NCI-H146 (cell line): Measurements from ENCODE around the gene TBCB.
"Not testable (repeated sequence)": the region's sequence is repeated elsewhere in the genome, so short reads cannot be mapped to it uniquely, and the experiment has no call there.

ENCODE experiments used
- DNase-seq: peaks from one replicate; lab custom pipeline; 2025; lab: John Stamatoyannopoulos, UW

The TBCB gene, protein sequence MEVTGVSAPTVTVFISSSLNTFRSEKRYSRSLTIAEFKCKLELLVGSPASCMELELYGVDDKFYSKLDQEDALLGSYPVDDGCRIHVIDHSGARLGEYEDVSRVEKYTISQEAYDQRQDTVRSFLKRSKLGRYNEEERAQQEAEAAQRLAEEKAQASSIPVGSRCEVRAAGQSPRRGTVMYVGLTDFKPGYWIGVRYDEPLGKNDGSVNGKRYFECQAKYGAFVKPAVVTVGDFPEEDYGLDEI

DNA sequence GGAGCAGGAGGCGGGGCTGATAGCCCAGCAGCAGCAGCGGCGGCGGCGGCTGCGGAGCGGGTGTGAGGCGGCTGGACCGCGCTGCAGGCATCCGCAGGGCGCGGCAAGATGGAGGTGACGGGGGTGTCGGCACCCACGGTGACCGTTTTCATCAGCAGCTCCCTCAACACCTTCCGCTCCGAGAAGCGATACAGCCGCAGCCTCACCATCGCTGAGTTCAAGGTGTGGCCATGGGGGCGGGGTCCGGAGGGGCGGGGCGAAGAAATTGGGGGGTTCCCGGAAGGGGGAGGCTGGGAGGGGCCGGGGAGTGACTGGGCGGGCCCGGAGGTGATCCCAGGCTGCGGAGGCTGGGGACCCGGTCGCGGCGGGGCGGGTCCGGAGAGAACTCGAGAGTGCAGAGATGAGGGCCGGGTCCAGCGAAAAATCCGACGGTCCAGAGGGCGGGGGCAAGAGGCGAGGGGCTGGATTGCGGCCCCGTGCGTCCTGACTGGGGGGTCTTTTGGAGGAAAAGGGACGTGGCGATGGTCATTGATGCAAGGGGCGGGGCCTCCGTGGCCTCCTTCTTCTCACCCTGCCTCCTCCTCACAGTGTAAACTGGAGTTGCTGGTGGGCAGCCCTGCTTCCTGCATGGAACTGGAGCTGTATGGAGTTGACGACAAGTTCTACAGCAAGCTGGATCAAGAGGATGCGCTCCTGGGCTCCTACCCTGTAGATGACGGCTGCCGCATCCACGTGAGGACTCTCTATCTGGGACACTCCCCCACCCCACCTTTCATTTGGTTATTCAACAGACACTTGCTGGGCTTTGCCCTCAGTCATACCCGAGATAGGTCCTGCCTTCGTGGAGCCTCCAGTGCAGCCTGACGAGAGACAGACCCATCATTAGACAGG, at the start of gene TBCB:
TBCB (plus strand) TSS at position 16 of the 891 bp plus-strand sequence; CDS start at position 109, 93 bp downstream.
- peak; percentile 86 for DNase-seq

DNA sequence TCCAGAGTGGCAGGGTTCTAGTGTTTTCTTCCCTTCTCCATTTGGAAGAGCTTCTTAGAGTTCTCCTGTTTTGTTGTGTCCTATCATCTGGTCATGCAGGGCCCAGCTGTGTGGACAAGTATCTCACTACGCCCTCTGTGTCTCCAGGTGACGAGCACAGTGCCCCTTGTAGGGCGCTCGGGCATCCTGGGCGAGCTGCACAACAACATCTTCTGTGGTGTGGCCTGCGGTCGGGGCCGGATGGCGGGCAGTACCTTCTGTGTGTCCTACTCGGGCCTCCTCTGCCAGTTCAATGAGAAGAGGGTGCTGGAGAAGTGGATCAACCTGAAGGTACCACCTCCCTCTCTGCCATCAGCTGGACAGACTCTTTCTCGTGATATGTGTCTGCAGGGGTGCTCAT, 47.6 kb upstream of the TBCB start:
- DNase-seq: no peak

DNA sequence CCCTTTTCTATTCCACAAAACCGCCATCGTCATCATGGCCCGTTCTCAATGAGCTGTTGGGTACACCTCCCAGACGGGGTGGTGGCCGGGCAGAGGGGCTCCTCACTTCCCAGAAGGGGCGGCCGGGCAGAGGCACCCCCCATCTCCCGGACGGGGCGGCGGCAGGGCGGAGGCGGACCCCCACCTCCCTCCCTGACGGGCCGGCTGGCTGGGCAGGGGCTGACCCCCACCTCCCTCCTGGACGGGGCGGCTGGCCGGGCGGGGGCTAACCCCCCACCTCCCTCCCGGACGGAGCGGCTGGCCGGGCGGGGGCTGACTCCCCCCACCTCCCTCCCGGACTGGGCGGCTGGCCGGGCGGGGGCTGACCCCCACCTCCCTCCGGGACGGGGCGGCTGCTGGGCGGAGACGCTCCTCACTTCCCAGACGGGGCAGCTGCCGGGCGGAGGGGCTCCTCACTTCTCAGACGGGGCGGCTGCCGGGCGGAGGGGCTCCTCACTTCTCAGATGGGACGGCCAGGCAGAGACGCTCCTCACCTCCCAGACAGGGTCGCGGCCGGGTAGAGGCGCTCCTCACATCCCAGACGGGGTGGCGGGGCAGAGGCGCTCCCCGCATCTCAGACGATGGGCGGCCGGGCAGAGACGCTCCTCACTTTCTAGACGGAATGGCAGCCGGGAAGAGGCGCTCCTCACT, 46.3 kb upstream of the TBCB start:
- not testable (repeated sequence) for DNase-seq

DNA sequence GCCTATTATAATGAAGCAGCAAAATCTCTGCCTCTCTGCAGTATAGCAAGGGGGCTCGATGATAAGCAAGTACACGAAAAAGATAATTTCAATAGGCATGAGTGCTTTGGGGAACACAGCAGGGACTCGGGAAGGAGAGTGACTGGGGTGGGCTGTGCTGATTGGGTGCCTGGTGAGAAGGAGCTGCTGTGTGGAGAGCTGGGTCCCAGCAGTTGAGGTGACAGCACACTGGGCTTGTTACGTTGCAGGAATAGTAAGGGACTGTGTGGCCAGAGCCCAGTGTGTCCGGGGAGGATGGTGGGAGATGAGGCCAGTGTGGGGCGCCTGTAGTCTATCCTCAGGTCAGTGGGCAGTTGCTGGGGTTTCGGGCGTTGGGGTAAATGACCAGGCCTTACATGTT, 43.2 kb upstream of the TBCB start:
- no peak for DNase-seq

DNA sequence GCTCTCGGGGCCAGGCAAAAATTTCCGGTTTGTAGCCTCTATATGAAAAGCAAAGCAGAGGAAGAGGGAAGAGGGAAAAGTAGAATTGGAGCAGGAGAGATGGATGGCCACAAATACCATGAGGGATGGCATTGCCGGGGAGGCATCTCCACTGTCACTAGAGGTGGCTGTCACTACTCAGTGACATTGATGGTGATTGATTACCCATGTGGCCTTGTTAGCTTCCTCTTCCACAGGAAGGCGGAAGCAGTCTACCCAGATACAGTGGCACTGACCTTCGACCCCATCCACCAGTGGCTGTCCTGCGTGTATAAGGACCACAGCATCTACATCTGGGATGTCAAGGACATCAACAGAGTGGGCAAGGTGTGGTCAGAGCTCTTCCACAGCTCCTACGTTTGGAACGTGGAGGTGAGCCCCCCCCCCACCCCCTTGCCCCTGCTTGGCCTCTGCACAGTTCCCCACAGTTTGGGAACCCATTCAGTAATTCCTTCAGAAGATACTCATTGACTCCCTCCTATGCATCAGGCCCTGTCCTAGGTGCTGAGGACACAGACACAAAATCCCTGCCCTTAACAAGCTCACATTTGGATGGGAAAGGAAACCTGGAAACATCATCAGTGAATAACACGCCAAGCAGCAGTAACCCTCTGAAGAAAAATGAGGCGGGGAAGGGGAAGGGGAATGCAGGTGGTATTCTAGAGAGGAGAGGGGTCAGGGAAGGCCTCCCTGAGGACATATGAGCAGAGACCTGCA, 42.0 kb upstream of the TBCB start:
- no peak for DNase-seq

DNA sequence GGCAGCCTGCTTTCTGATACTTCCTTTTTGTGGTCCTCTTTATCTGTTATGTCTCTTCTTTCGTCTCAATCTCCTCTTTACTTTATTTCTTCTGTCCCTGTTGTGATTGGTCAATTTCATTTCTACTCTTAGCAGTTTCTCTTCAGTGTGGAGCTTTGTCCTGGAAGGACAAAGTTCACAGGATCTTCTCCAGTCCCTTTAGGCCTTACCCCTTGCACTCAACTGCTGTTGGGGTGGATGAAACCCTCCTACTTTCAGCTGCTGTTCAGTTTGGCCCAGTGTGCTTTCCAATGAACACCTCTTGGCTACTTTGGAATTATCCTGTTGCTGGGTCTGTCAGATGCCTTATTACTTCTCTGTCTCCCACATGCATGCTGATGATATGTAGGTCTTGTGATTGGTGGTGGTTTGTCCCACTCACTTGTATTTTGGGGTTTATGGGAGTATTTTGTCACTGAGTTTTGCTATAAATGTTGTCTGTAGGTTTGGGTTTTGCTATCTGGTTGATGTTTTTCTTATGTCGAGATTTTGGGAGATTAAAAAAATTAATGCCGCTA, 35.8 kb upstream of the TBCB start:
- no peak for DNase-seq

DNA sequence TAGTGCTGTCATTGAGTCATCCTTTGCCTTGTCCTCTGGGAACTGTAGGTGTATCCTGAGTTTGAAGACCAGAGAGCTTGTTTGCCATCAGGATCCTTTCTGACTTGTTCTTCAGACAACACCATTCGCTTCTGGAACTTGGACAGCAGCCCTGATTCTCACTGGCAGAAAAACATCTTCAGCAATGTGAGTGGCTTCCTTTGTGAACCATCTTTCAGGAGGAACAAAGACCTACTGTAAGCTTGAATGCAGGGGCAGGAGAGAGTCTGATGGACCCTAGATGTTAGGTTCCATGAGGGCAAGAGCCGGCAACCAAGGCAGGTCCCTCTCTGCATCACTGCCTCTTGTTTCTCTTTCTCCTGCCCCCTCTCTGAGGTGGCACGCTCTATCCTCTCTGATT, 33.9 kb upstream of the TBCB start:
- no peak for DNase-seq

DNA sequence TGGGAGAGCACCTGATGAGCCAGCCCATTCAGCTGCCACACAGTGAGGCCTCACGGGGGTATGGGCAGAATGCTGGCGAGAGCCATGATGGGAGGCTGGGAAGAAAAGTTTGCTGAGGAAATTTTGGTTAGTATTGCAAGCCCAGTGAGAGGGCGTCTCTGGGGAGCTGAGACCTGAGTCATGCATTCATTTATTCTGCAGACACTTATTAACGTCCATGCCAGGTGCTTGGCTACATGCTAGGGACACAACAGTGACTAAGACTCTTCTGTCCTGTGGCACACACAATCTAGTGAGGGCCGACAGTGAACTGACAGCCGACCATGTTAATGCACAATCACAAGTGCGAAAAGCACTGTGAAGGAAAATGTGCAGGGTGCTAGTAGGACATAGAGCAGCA, 33.4 kb upstream of the TBCB start:
- DNase-seq: no peak

DNA sequence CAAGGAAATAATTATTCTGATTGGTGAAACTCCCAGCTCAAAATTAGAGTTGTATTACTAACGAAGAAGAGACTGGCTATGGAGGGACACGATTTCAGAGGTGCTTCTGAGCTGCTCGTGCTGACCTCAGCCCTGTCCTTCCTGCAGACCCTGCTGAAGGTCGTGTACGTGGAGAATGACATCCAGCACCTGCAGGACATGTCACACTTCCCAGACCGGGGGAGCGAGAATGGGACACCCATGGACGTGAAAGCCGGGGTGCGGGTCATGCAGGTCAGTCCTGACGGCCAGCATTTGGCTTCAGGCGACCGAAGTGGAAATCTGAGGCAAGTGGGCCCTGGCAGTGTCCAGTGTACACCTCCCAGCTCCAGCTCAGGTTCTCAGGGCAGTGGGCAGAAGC, 32.4 kb upstream of the TBCB start:
- no peak for DNase-seq

DNA sequence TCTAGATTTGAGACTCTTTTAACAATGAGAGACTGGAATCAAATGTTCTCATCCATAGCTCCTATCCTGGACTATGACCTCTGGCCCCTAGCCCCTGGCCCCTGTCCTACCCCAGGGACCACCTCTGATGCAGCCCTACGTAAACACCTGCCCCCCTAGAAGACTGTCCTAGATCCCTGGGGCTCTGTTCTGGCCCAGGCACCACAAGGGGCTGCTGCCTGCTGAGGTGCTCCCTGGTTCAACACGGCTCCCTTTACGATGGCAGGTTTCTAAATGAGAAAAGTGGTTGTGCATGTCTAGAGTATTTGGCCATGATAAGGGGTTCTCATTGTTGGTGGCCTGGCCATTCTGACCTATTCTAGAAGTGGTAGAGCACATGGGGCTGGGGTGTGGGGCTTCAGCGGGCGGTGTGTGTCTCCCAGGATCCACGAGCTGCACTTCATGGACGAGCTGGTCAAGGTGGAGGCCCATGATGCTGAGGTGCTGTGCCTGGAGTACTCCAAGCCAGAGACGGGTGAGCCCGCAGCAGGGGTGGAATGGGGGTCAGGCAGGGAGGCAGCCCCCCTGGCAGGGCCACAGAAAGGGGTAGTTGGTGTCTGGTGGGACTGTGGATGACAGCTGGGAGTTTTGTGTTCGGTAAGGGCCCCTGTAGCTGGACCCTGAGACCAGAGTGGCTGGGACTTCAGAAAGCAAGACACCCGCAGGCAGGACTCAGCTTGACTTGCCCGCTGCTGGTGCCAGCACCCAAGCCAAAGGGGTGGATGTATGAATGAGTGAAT, 30.8 kb upstream of the TBCB start:
- DNase-seq: no peak

DNA sequence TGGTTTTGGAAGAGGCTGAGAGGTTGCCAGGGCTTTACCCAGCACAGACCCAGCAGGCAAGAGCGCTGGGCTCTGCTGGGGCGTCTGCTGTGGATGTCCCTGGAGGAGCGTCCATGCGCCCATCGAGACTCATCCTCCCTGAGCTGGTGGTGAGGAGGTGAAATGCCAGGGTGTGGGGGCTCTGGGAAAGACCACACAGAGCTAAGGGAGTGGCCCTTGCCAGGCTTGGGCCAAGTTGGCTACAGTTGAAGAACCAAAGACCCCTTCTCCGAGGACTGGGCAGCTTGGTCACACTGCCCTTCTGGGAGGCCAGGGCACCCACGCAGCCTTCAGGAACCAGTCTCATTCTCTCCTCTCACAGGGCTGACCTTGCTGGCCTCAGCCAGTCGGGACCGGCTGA, 28.9 kb upstream of the TBCB start:
- no peak for DNase-seq

DNA sequence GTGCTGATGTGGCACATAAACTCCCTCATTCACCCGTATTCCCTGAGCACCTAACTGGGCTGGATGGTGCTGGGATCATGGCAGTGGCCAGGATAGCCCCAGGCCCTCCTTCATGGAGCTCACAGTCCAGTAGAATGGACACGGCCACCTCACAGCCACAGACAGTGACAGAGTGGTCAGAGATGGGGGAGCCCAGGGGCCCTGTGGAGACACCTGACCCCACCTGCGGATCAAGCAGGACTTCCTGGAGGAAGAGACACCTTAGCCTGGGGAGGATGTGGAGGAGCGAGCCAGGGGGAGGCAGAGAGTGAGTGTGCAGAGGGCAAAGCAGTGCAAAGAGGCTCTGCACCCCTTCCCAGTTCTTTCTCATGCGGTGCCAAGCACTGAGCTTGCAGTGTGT, 25.4 kb upstream of the TBCB start:
- DNase-seq: no peak

DNA sequence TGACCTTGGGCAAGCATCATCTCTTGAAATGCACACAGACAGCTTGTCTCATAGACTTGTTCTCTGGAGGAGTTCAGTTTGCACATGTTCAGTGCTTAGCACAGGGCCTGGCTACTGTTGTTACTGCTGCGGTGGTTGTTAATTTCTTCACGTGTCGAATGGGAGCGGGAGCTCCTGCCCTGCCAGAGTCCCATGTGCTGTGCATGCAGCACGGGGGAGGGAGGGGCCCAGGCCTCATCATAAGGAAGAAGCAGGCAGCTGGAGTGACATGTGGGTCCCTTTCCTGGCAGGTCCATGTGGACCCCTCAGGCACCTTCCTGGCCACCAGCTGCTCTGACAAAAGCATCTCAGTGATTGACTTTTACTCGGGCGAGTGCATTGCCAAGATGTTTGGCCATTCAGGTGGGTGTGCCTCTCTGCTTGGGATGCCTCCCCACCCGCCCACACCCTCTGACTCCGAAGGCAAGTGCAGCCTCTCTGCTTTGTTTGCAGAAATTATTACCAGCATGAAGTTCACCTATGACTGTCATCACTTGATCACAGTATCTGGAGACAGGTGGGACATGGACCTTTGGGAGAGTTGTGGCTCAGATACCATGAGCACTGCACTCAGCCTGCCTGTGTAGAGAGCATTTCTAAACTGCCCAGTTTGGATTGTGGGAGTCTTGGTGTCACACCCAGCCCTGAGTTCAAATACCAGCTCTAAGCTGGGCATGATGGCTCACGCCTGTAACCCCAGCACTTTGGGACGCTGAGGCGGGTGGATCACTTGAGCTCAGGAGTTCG, 24.2 kb upstream of the TBCB start:
- DNase-seq: no peak

DNA sequence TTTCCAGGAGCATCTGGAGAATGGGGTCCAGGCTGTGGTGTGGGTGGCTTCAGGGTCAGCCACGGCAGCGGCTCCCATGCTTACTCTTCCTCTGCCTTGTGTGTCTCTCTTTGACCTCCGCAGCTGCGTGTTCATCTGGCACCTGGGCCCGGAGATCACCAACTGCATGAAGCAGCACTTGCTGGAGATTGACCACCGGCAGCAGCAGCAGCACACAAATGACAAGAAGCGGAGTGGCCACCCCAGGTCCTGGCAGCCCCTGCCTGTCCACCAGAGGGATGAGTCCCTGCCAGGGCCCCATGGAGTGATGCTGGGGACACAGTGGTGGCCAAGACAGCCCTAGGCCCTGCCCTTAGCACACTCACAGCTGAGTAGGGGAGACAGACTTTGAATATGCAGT, 22.7 kb upstream of the TBCB start:
- no peak for DNase-seq

DNA sequence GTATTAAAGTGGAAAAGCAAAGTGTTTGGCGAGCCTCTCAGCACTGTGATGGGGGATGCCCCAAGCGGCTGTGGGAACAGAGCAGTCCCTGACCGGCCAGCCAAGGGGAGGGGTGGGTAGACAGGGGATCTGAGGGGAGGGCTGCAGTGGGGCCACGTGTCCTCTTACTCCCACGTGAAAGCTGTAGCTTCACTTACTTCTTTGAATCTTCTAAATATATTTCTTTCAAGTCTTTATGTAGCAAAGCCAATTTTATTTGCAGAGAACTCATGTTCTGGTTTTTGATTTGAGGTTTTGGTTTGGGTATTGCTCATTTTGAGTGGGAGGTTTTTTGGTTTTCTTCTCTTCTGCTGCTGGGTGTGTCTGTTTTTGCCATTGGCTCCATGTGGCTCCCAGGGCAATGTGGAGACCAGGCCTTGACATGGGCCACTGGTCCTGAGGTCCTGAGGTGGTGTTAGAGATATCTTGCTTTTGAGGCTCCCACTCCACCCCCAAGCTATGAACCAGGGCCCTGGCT, 22.1 kb upstream of the TBCB start:
- no peak for DNase-seq

DNA sequence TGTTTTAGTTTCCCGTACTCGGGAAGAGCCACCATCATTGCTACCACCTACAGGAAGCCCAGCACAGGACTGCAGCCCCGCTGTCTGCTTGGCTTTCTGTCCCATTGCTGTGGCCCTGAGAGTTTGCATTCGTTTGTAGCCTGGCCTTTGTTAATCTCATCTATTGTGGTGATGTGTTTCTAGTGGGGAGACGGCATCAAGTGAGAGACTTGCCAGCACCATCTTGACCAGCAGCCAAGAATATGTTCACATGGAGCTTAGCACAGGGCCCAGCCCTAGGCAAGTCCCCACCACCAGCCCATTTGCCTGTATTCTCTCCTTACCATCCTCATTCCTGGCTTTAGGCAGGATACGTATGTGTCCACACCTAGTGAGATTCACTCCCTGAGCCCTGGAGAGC, 21.6 kb upstream of the TBCB start:
- no peak for DNase-seq

DNA sequence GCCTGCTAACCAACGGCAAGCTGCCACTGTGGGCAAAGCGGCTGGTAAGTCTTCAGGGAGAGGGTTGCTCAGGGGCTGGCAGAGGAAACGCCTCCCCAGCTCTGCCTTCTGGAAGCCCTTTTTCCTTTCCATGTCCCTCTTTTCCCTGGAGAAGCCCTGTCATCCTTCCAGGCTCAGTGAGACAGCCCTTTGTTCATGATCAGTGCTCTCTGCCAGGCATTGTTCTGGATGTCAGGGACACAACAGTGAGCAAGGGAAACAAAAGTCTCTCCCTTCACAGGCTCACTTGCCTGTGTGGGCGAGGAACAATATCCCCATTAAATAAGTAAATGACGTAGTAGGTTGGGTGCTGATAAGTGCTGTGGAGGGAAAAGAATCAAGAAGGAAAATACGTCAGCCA, 18.2 kb upstream of the TBCB start:
- DNase-seq: no peak

DNA sequence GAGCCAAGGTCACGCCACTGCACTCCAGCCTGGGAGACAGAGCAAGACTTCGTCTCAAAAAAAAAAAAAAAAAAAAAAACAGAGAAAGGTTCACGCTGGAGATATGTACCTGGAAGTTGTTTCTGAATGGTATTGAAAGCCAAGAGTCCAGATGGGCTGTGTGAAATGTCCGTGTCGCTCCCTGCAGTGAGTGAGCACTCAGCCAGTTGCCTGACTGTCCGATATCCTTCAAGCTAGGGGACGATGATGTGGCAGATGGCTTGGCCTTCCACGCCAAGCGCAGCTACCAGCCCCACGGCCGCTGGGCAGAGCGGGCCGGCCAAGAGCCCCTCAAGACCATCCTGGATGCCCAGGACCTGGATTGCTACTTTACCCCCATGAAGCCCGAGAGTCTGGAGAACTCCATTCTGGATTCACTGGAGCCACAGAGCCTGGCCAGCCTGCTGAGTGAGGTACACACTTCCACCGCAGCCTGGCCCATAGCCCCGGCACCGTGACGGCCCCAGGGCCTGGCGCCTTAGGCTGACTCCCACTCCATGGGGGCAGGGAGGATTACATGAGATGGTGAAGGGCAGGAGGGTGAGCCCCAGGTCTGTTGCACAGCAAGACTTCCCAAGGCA, 16.0 kb upstream of the TBCB start:
- no peak for DNase-seq

DNA sequence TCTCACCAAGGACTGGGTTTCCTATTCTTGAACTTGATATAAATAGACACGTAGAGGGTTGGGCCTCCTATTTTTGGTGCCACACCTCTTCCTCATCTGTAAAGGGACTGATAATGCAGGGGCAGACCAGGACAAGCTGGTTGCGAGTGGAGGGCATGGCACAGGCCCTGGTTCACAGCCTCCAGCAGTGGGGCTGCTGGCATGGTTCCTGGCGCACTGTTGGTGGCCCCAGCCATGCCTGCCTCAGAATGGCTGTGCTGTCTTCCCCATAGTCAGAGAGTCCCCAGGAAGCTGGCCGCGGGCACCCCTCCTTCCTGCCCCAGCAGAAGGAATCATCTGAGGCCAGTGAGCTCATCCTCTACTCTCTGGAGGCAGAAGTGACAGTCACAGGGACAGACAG, 14.8 kb upstream of the TBCB start:
- no peak for DNase-seq
